ENCODE results near the gene GPS1.

GPS1 gene

DNA sequence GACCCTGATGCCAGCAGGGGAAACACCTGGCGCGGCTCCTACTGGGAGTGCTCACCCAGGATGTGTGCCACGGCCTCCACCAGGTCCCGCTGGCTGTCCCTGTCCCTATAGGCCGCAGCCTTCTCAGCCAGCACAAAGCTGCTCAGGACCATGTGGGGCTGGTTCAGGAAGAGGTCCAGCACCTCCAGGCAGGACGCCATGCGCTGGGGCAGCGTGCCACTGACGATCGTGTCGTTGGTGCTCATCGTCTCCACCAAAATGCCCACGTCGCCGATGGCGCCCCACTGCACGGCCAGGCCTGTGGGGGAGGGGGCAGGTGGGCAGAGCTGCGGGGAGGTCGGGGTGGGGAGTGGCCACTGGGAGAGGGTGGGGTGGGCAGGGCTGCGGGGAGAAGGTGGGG is 29.8 kb downstream of the GPS1 start:
- TF ChIP-seq, protein P1, sequence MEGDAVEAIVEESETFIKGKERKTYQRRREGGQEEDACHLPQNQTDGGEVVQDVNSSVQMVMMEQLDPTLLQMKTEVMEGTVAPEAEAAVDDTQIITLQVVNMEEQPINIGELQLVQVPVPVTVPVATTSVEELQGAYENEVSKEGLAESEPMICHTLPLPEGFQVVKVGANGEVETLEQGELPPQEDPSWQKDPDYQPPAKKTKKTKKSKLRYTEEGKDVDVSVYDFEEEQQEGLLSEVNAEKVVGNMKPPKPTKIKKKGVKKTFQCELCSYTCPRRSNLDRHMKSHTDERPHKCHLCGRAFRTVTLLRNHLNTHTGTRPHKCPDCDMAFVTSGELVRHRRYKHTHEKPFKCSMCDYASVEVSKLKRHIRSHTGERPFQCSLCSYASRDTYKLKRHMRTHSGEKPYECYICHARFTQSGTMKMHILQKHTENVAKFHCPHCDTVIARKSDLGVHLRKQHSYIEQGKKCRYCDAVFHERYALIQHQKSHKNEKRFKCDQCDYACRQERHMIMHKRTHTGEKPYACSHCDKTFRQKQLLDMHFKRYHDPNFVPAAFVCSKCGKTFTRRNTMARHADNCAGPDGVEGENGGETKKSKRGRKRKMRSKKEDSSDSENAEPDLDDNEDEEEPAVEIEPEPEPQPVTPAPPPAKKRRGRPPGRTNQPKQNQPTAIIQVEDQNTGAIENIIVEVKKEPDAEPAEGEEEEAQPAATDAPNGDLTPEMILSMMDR (IDR thresholded peaks at IDR 0.05; ENCODE audit: insufficient read depth, low read length, poor library complexity, severe bottlenecking), result no peak
- Histone ChIP-seq H3K27me3 (replicated peaks; ENCODE audit: control insufficient read depth, insufficient read depth, low read length) (no peaks in the 10 kb centered on the region), H3K4me3 (replicated peaks; ENCODE audit: low read depth, low read length) (no peak overlapping the region), H3K36me3 (ENCODE audit: control insufficient read depth, insufficient read depth, low read length) (peaks cover 61% of the 10 kb centered on the region)
- DNase-seq (ENCODE audit: extremely low read depth, insufficient read length), result no peak

DNA sequence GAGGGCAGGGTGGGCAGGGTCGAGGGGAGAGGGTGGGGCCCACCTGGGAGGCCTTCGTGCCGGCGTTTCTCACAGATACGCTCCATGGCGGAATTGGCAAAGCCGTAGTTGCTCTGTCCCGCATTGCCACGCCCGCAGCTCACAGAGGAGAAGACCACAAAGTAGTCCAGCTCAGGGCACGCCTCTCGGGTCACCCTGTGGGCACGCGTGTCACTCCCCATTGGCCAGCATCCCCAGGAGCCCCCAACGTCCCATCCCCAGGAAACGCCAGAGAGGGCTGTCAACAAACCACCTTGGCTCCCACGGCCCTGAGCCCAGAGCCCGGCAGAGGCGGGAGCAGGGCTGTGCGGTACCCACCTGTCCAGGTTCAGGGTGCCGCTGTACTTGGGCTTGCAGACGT is 30.3 kb downstream of the GPS1 start:
- no peaks in the 10 kb centered on the region for H3K27me3 ChIP-seq (replicated peaks; ENCODE audit: control insufficient read depth, insufficient read depth, low read length)
- TF ChIP-seq, protein P1 (IDR thresholded peaks at IDR 0.05; ENCODE audit: insufficient read depth, low read length, poor library complexity, severe bottlenecking), result no peak
- H3K36me3 ChIP-seq (ENCODE audit: control insufficient read depth, insufficient read depth, low read length), result peaks cover 61% of the 10 kb centered on the region

DNA sequence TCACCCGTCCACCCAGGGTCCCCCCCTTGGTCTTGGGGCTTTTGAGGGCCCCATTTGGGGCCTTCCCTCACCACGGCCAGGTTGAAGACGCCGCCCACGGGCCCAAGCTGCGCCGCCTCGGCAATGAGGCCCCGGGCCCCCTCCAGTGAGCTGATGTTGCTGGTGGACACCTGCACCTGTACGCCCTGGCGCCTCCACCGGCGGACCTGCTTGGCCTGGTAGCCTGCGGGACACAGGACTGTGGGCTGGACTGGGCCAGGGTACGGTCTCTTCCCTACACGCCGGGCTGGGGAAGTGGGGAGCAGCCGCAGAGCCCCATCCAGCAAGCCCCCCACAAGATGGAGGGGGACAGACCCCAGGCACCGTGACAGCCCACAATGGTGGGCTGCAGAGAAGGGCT is 30.8 kb downstream of the GPS1 start:
- no peak for DNase-seq (ENCODE audit: extremely low read depth, insufficient read length)
- H3K27me3 ChIP-seq (replicated peaks; ENCODE audit: control insufficient read depth, insufficient read depth, low read length), result no peaks in the 10 kb centered on the region
- TF ChIP-seq, protein P1 (IDR thresholded peaks at IDR 0.05; ENCODE audit: insufficient read depth, low read length, poor library complexity, severe bottlenecking), result no peak
- no peak overlapping the region for H3K4me3 ChIP-seq (replicated peaks; ENCODE audit: low read depth, low read length)
- H3K36me3 ChIP-seq (ENCODE audit: control insufficient read depth, insufficient read depth, low read length), result peaks cover 64% of the 10 kb centered on the region

More for the DNA sequence above, 30.3 kb downstream of the GPS1 start:
- no peak overlapping the region for H3K4me3 ChIP-seq (replicated peaks; ENCODE audit: low read depth, low read length)
- DNase-seq (ENCODE audit: extremely low read depth, insufficient read length), result no peak

DNA sequence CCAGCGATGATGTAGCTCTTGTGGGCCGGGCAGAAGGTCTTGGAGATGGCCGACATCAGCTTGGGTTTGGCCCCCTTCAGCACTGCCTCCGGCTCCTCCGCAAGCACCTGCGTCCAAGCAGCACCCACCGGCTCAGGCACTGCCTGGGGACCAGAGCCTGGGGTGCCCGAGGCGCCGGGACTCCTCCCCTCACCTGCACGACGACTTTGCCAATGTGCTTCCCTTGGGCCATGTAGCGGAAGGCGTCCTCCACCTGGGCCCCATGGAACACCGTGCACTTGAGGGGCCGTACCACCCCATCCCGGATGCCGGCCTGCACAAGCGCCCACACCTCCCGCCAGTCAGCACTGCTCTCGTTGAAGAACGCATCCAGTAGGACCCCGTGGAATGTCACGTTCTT is 31.3 kb downstream of the GPS1 start:
- peaks cover 68% of the 10 kb centered on the region for H3K36me3 ChIP-seq (ENCODE audit: control insufficient read depth, insufficient read depth, low read length)
- no peaks in the 10 kb centered on the region for H3K27me3 ChIP-seq (replicated peaks; ENCODE audit: control insufficient read depth, insufficient read depth, low read length)
- TF ChIP-seq, protein P1 (IDR thresholded peaks at IDR 0.05; ENCODE audit: insufficient read depth, low read length, poor library complexity, severe bottlenecking), result no peak
- DNase-seq (ENCODE audit: extremely low read depth, insufficient read length), result no peak
- H3K4me3 ChIP-seq (replicated peaks; ENCODE audit: low read depth, low read length), result no peak overlapping the region

DNA sequence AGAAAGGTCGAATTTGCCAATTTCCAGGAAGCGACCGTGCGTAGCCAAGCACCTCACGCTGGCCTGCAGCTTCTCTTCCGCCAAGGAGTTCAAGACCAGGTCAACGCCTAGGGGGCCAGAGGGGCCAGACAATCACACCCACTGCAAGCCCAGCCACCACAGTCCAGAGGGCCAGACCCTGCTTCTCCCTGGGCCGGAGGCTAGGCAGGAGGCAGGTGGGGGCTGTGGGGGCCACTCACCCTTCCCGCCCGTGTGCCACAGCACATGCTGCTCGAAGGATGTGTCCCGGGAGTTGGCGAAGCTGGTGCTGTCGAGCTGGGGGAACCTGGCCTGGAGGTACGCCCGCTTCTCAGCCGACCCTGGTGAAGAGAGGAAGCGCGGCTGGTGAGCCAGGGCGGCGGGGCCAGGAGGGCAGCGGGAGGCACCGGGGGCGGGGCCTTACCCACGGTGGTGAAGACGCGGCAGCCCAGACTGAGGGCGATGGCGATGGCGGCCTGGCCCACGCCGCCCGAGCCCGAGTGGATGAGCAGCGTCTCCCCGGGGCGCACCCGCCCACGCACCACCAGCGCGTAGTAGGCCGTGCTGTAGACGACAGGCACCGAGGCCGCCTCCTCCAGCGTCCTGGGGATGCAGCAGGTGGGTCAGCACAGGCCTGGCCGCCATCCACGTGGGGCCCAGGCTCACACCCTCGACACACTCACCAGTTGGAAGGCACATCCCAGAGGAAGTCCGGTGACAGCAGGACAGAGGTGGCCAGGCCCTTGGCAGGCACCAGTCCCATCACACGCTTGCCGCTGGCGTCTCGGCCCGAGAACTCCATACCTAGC is 32.0 kb downstream of the GPS1 start:
- Histone ChIP-seq H3K4me3 (replicated peaks; ENCODE audit: low read depth, low read length) (no peak overlapping the region), H3K27me3 (replicated peaks; ENCODE audit: control insufficient read depth, insufficient read depth, low read length) (no peaks in the 10 kb centered on the region), H3K36me3 (ENCODE audit: control insufficient read depth, insufficient read depth, low read length) (peaks cover 68% of the 10 kb centered on the region)
- TF ChIP-seq, protein P1 (IDR thresholded peaks at IDR 0.05; ENCODE audit: insufficient read depth, low read length, poor library complexity, severe bottlenecking), result no peak
- no peak for DNase-seq (ENCODE audit: extremely low read depth, insufficient read length)
